Neural crest cell (in vitro differentiated cells): ENCODE data around the gene HECTD3. TPM values are rescaled to one million over a fixed set of nuclear protein-coding genes. Genes with fewer than 3 reads are reported as not detected.
"Not testable (repeated sequence)": the region's sequence is repeated elsewhere in the genome, so short reads cannot be mapped to it uniquely, and the experiment has no call there.

ENCODE experiments used
- DNase-seq: peaks from one replicate; pipeline ENCODE4 v3.0.0; 2021; ENCODE audit warnings: low read depth, mixed read lengths, low spot score
- H3K27ac Mint-ChIP-seq: one replicate; pipeline ENCODE4 v1.8.0; 2021; ENCODE audit warnings: mild to moderate bottlenecking, mixed read lengths; ENCODE audit not compliant: unreplicated experiment
- H3K27me3 Mint-ChIP-seq: 2 replicates; pipeline ENCODE4 v1.8.0; 2021; ENCODE audit warnings: low read depth, mild to moderate bottlenecking, mixed read lengths
- H3K36me3 Mint-ChIP-seq: 2 replicates; pipeline ENCODE4 v1.8.0; 2021; ENCODE audit warnings: low read depth, mild to moderate bottlenecking, mixed read lengths
- H3K4me1 Mint-ChIP-seq: 2 replicates; pipeline ENCODE4 v1.8.0; 2021; ENCODE audit warnings: mixed read lengths
- H3K4me3 Mint-ChIP-seq: one replicate; pipeline ENCODE4 v1.8.0; 2021; ENCODE audit warnings: mild to moderate bottlenecking, mixed read lengths
- H3K9me3 Mint-ChIP-seq: 2 replicates; pipeline ENCODE4 v1.8.0; 2021; ENCODE audit warnings: mixed read lengths
- total RNA-seq: library from RNA; stranded (reverse); gene quantifications from 2 replicates; pipeline ENCODE4 v1.2.1, GENCODE V29; 2021
- TF ChIP-seq, protein P1 (sequence below): fragments of 200-600 bp; sonication (generic); conservative IDR thresholded peaks from 2 replicates; pipeline ENCODE4 v1.5.0; 2021; ENCODE audit warnings: antibody characterized with exemption, mild to moderate bottlenecking

Gene HECTD3
- total RNA-seq, 1 donor from 2014 or later, result 29.3 TPM

- H3K36me3 Mint-ChIP-seq, result peaks cover 9% of the 10 kb centered on the region
- H3K4me3 Mint-ChIP-seq, result no peak overlapping the region
- peaks cover 8% of the 10 kb centered on the region for H3K4me1 Mint-ChIP-seq
- no peaks in the 10 kb centered on the region for H3K27me3 Mint-ChIP-seq
- DNase-seq, result no peak
- no peak overlapping the region for H3K27ac Mint-ChIP-seq
- H3K9me3 Mint-ChIP-seq, result no peaks in the 10 kb centered on the region
- TF ChIP-seq, protein P1, sequence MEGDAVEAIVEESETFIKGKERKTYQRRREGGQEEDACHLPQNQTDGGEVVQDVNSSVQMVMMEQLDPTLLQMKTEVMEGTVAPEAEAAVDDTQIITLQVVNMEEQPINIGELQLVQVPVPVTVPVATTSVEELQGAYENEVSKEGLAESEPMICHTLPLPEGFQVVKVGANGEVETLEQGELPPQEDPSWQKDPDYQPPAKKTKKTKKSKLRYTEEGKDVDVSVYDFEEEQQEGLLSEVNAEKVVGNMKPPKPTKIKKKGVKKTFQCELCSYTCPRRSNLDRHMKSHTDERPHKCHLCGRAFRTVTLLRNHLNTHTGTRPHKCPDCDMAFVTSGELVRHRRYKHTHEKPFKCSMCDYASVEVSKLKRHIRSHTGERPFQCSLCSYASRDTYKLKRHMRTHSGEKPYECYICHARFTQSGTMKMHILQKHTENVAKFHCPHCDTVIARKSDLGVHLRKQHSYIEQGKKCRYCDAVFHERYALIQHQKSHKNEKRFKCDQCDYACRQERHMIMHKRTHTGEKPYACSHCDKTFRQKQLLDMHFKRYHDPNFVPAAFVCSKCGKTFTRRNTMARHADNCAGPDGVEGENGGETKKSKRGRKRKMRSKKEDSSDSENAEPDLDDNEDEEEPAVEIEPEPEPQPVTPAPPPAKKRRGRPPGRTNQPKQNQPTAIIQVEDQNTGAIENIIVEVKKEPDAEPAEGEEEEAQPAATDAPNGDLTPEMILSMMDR, result no peak
Observed at GRCh38 chr1:45005761-45006160, 5.4 kb downstream of the HECTD3 start.

- no peaks in the 10 kb centered on the region for H3K27me3 Mint-ChIP-seq
- DNase-seq, result no peak
- TF ChIP-seq, protein P1, result no peak
- H3K36me3 Mint-ChIP-seq, result peaks cover 9% of the 10 kb centered on the region
- no peaks in the 10 kb centered on the region for H3K9me3 Mint-ChIP-seq
- H3K27ac Mint-ChIP-seq, result no peak overlapping the region
- no peak overlapping the region for H3K4me3 Mint-ChIP-seq
- H3K4me1 Mint-ChIP-seq, result no peaks in the 10 kb centered on the region
Observed at GRCh38 chr1:45004281-45004920, 6.7 kb downstream of the HECTD3 start.

GRCh38 chr1:45003741-45004140 lies 7.4 kb downstream of the HECTD3 start:
- Mint-ChIP-seq H3K4me3 (no peak overlapping the region), H3K27ac (peak overlapping the region; percentile 27), H3K27me3 (no peaks in the 10 kb centered on the region), H3K36me3 (peaks cover 9% of the 10 kb centered on the region), H3K4me1 (no peaks in the 10 kb centered on the region), H3K9me3 (no peaks in the 10 kb centered on the region)
- DNase-seq, result no peak
- TF ChIP-seq, protein P1, result no peak

- no peak for DNase-seq
- H3K9me3 Mint-ChIP-seq, result no peaks in the 10 kb centered on the region
Observed at GRCh38 chr1:45002650-45003645, 8.2 kb downstream of the HECTD3 start.

GRCh38 chr1:45001576-45001975 lies 9.5 kb downstream of the HECTD3 start:
- not testable (repeated sequence) for H3K4me3 Mint-ChIP-seq, H3K4me1 Mint-ChIP-seq, DNase-seq, H3K27me3 Mint-ChIP-seq, H3K9me3 Mint-ChIP-seq, H3K27ac Mint-ChIP-seq, H3K36me3 Mint-ChIP-seq

More at GRCh38 chr1:45002650-45003645, 8.2 kb downstream of the HECTD3 start:
- Mint-ChIP-seq H3K36me3 (peaks cover 9% of the 10 kb centered on the region), H3K4me3 (no peak overlapping the region), H3K27me3 (no peaks in the 10 kb centered on the region), H3K27ac (peak overlapping the region; percentile 27), H3K4me1 (no peaks in the 10 kb centered on the region)
- TF ChIP-seq, protein P1, result no peak
